Measurements from ENCODE around the gene RBPJ. TPM values are rescaled to one million over a fixed set of nuclear protein-coding genes. Genes with fewer than 3 reads are reported as not detected.

The RBPJ gene
- total RNA-seq, 4 donors from 2014 or later = 60.4 to 99.3 (median 78.5) TPM

GRCh38 chr4:26406346-26406975 is 85.6 kb downstream of the RBPJ start:
- H3K4me1 ChIP-seq = no peaks in the 10 kb centered on the region
- H3K4me3 ChIP-seq (replicated peaks in 1 of 3) = no peak overlapping the region
- TF ChIP-seq POLR2A (IDR thresholded peaks at IDR 0.05) (no peak), CTCF (IDR thresholded peaks at IDR 0.05) (no peak)
- peaks cover 0 to 7% of the 10 kb centered on the region in 2 donors for H3K36me3 ChIP-seq
- H3K9me3 ChIP-seq = no peaks in the 10 kb centered on the region
- intact Hi-C loops (cut with DNase I) = loop anchor here (10.0 kb wide), 1 partner anchor 322 kb away; no protein-coding TSS in a partner anchor
- no peak overlapping the region for H3K27ac ChIP-seq
- DNase-seq = no peak
- 94 to 96% methylated on average over 4 of the region's 4 CpGs for WGBS, 2 donors
- H3K27me3 ChIP-seq = no peaks in the 10 kb centered on the region

GRCh38 chr4:26407476-26407875 is 86.7 kb downstream of the RBPJ start:
- H3K9me3 ChIP-seq = no peaks in the 10 kb centered on the region
- intact Hi-C loops (cut with DNase I) = loop anchor here (10.0 kb wide), 1 partner anchor 323 kb away; no protein-coding TSS in a partner anchor
- 96% methylated on average over 1 of the region's 1 CpG for whole genome bisulfite sequencing, 2 donors
- H3K4me1 ChIP-seq = peaks cover 0 to 5% of the 10 kb centered on the region in 2 donors
- H3K27me3 ChIP-seq = no peaks in the 10 kb centered on the region
- no peak overlapping the region for H3K4me3 ChIP-seq (replicated peaks in 1 of 3)
- no peak for DNase-seq
- H3K27ac ChIP-seq = no peak overlapping the region
- peaks cover 0 to 7% of the 10 kb centered on the region in 2 donors for H3K36me3 ChIP-seq
- TF ChIP-seq CTCF (IDR thresholded peaks at IDR 0.05) (no peak), POLR2A (IDR thresholded peaks at IDR 0.05) (no peak)

- Histone ChIP-seq H3K4me3 (replicated peaks in 1 of 3) (no peak overlapping the region), H3K27me3 (no peaks in the 10 kb centered on the region), H3K27ac (no peak overlapping the region), H3K4me1 (peaks cover 10 to 15% of the 10 kb centered on the region in 2 donors), H3K9me3 (no peaks in the 10 kb centered on the region), H3K36me3 (peaks cover 1 to 7% of the 10 kb centered on the region in 2 donors)
- WGBS, 2 donors = 5 to 9% methylated on average over 2 of the region's 2 CpGs
- TF ChIP-seq CTCF (IDR thresholded peaks at IDR 0.05) (peak; percentile 44 to 77 (median 65)), POLR2A (IDR thresholded peaks at IDR 0.05) (no peak)
- DNase-seq = no peak
- intact Hi-C loops (cut with DNase I) = loop anchor here (5.0 kb wide), 2 partner anchors 78 to 423 kb away; no protein-coding TSS in a partner anchor
Measured at GRCh38 chr4:26410385-26411293, 89.8 kb downstream of the RBPJ start.

GRCh38 chr4:26412381-26413372 is 91.9 kb downstream of the RBPJ start:
- Histone ChIP-seq H3K4me3 (replicated peaks in 1 of 3) (no peak overlapping the region), H3K9me3 (no peaks in the 10 kb centered on the region), H3K4me1 (peaks cover 10 to 15% of the 10 kb centered on the region in 2 donors), H3K27me3 (no peaks in the 10 kb centered on the region), H3K36me3 (peaks cover 0 to 3% of the 10 kb centered on the region in 2 donors), H3K27ac (peak overlapping the region; percentile 10 to 67 (median 35))
- WGBS, 2 donors = 24 to 36% methylated on average over 7 of the region's 7 CpGs
- DNase-seq = peak; percentile 83 to 84
- TF ChIP-seq POLR2A (IDR thresholded peaks at IDR 0.05) (no peak), CTCF (IDR thresholded peaks at IDR 0.05) (no peak)
- intact Hi-C loops (cut with DNase I) = loop anchor here (5.0 kb wide), 2 partner anchors 80 to 425 kb away; no protein-coding TSS in a partner anchor
